ENCODE data around the gene KTI12. TPM values are rescaled to one million over a fixed set of nuclear protein-coding genes. Genes with fewer than 3 reads are reported as not detected.
"Not testable (repeated sequence)": the region's sequence is repeated elsewhere in the genome, so short reads cannot be mapped to it uniquely, and the experiment has no call there.

Gene KTI12
- polyA plus RNA-seq, 10 donors, result 2.4 to 3.9 (median 3.2) TPM

- no peak for DNase-seq
Observed at GRCh38 chr1:52045236-52045635, 11.6 kb upstream of the KTI12 start.

GRCh38 chr1:52041551-52042185 is 8.1 kb upstream of the KTI12 start:
- no peak for DNase-seq

GRCh38 chr1:52037909-52038308 is 4.3 kb upstream of the KTI12 start:
- DNase-seq, result no peak

GRCh38 chr1:52037402-52037814 is 3.8 kb upstream of the KTI12 start:
- DNase-seq, result no peak

GRCh38 chr1:52034050-52034384 is 407 bp upstream of the KTI12 start:
- DNase-seq, result no peak

- no peak for DNase-seq
Observed at GRCh38 chr1:52032785-52033131, 852 bp downstream of the KTI12 start.

GRCh38 chr1:52032124-52032784 is 1.4 kb downstream of the KTI12 start:
- DNase-seq, result no peak

- DNase-seq, result not testable (repeated sequence)
Observed at GRCh38 chr1:52028839-52029238, 4.8 kb downstream of the KTI12 start.

GRCh38 chr1:52028328-52028727 is 5.3 kb downstream of the KTI12 start:
- DNase-seq, result no peak

- no peak for DNase-seq
Observed at GRCh38 chr1:52026278-52026677, 7.3 kb downstream of the KTI12 start.

GRCh38 chr1:52022133-52022532 is 11.5 kb downstream of the KTI12 start:
- DNase-seq, result no peak

- no peak for DNase-seq
Observed at GRCh38 chr1:52008071-52008809, 25.4 kb downstream of the KTI12 start.

GRCh38 chr1:52007215-52008002 is 26.2 kb downstream of the KTI12 start:
- DNase-seq, result peak; percentile 34 to 81 (median 61)

- DNase-seq, result not testable (repeated sequence)
Observed at GRCh38 chr1:52006081-52006553, 27.5 kb downstream of the KTI12 start.

- DNase-seq, result peak in 2 of 3 donors; percentile 9 to 85
Observed at GRCh38 chr1:52005548-52005947, 28.1 kb downstream of the KTI12 start.

GRCh38 chr1:52003877-52004276 is 29.7 kb downstream of the KTI12 start:
- no peak for DNase-seq

GRCh38 chr1:52002038-52002917 is 31.3 kb downstream of the KTI12 start:
- peak; percentile 78 to 86 (median 82) for DNase-seq

GRCh38 chr1:51998701-51999100 is 34.9 kb downstream of the KTI12 start:
- no peak for DNase-seq

GRCh38 chr1:51997974-51998382 is 35.6 kb downstream of the KTI12 start:
- no peak for DNase-seq

GRCh38 chr1:51990478-51990965 is 43.1 kb downstream of the KTI12 start, which contains the start of gene RAB3B:
Gene RAB3B, minus strand, starts transcription at chr1:51990700. Its CDS starts 13,583 bp downstream, at chr1:51977117.
- DNase-seq, result peak in 2 of 3 donors; percentile 16 to 48

Data from muscle of back (tissue), 11 donors.